ENCODE data around the gene SEC24D. TPM values are rescaled to one million over a fixed set of nuclear protein-coding genes. Genes with fewer than 3 reads are reported as not detected.
A peak's percentile ranks its signal among the peaks of the same experiment; 100 is the strongest.

Gene SEC24D
- total and polyA plus RNA-seq, 2 experiments from 2014 or later, result 37.6 to 94.8 TPM

- Histone ChIP-seq H3F3A (replicated peaks; ENCODE audit: low read depth) (no peaks in the 10 kb centered on the region), H3K27ac (ENCODE audit: low read depth) (no peak overlapping the region), H3K36me3 (ENCODE audit: insufficient read depth) (no peaks in the 10 kb centered on the region), H3K9me2 (ENCODE audit: insufficient read depth) (no peaks in the 10 kb centered on the region), H3K27me3 (ENCODE audit: insufficient read depth) (no peaks in the 10 kb centered on the region), H3K4me3 (no peak overlapping the region), H2AFZ (no peak overlapping the region), H4K20me1 (replicated peaks; ENCODE audit: insufficient read depth) (no peaks in the 10 kb centered on the region), H3K4me2 (no peak overlapping the region), H3K79me2 (replicated peaks; ENCODE audit: insufficient read depth) (no peaks in the 10 kb centered on the region), H3K4me1 (ENCODE audit: insufficient read depth) (peaks cover 38% of the 10 kb centered on the region)
- H3K27me3 Mint-ChIP-seq (ENCODE audit: insufficient read depth, low read depth, poor library complexity), result no peaks in the 10 kb centered on the region
- H3K4me3 Mint-ChIP-seq, result no peak overlapping the region
- peaks cover 14% of the 10 kb centered on the region for H3K4me1 Mint-ChIP-seq
- ATAC-seq (no peak), DNase-seq (ENCODE audit: low spot score) (no peak)
- H3K27ac Mint-ChIP-seq, result no peak overlapping the region
- no peaks in the 10 kb centered on the region for H3K36me3 Mint-ChIP-seq (ENCODE audit: low read depth)
- no peaks in the 10 kb centered on the region for H3K9me3 Mint-ChIP-seq
- TF ChIP-seq EZH2phosphoT487 (IDR thresholded peaks at IDR 0.05; ENCODE audit: unreplicated experiment) (no peak), STAT1 (IDR thresholded peaks at IDR 0.05; ENCODE audit: unreplicated experiment) (no peak), NANOG (IDR thresholded peaks at IDR 0.05; ENCODE audit: borderline replicate concordance) (no peak)
Observed at GRCh38 chr4:118867311-118868067, 31.6 kb upstream of the SEC24D start.

GRCh38 chr4:118866442-118866841 is 30.5 kb upstream of the SEC24D start:
- no peak for TF ChIP-seq JUNB (IDR thresholded peaks at IDR 0.05; ENCODE audit: unreplicated experiment)
- TF ChIP-seq ZNF331 (CRISPR knock-in tag; IDR thresholded peaks at IDR 0.05; ENCODE audit: low read depth), result no peak
- no peak overlapping the region for H3K4me3 Mint-ChIP-seq
- Histone ChIP-seq H4K20me1 (replicated peaks; ENCODE audit: insufficient read depth) (no peaks in the 10 kb centered on the region), H3F3A (replicated peaks; ENCODE audit: low read depth) (no peaks in the 10 kb centered on the region), H3K4me2 (0 out of 2 replicates have a peak overlapping the region, but pooled peaks have one; percentile 8), H3K36me3 (ENCODE audit: insufficient read depth) (no peaks in the 10 kb centered on the region), H3K79me2 (replicated peaks; ENCODE audit: insufficient read depth) (no peaks in the 10 kb centered on the region), H3K4me3 (no peak overlapping the region), H2AFZ (peak overlapping the region; percentile 26; the same call in 1 of the 2 replicates), H3K27me3 (ENCODE audit: insufficient read depth) (no peaks in the 10 kb centered on the region), H3K4me1 (ENCODE audit: insufficient read depth) (peaks cover 38% of the 10 kb centered on the region), H3K9me2 (ENCODE audit: insufficient read depth) (no peaks in the 10 kb centered on the region), H3K27ac (ENCODE audit: low read depth) (no peak overlapping the region)
- no peaks in the 10 kb centered on the region for H3K9me3 Mint-ChIP-seq
- no peaks in the 10 kb centered on the region for H3K27me3 Mint-ChIP-seq (ENCODE audit: insufficient read depth, low read depth, poor library complexity)
- peaks cover 14% of the 10 kb centered on the region for H3K4me1 Mint-ChIP-seq
- H3K36me3 Mint-ChIP-seq (ENCODE audit: low read depth), result no peaks in the 10 kb centered on the region
- 0 out of 2 replicates have a peak overlapping the region, but pooled peaks have one; percentile 20 for H3K27ac Mint-ChIP-seq
- ATAC-seq (no peak), DNase-seq (ENCODE audit: low spot score) (no peak)

GRCh38 chr4:118865091-118865708 is 29.3 kb upstream of the SEC24D start:
- peak overlapping the region; percentile 9; the same call in 1 of the 2 replicates for H3K4me2 ChIP-seq
- Mint-ChIP-seq H3K9me3 (no peaks in the 10 kb centered on the region), H3K36me3 (ENCODE audit: low read depth) (no peaks in the 10 kb centered on the region), H3K27ac (no peak overlapping the region), H3K27me3 (ENCODE audit: insufficient read depth, low read depth, poor library complexity) (no peaks in the 10 kb centered on the region), H3K4me1 (peaks cover 8% of the 10 kb centered on the region), H3K4me3 (no peak overlapping the region)
- H3K4me3 ChIP-seq, result no peak overlapping the region
- DNase-seq (ENCODE audit: low spot score) (peak; percentile 80), ATAC-seq (peak; percentile 99)
- no peaks in the 10 kb centered on the region for H3K79me2 ChIP-seq (replicated peaks; ENCODE audit: insufficient read depth)
- H3F3A ChIP-seq (replicated peaks; ENCODE audit: low read depth), result no peaks in the 10 kb centered on the region
- no peaks in the 10 kb centered on the region for H3K9me2 ChIP-seq (ENCODE audit: insufficient read depth)
- no peaks in the 10 kb centered on the region for H4K20me1 ChIP-seq (replicated peaks; ENCODE audit: insufficient read depth)
- H3K27me3 ChIP-seq (ENCODE audit: insufficient read depth), result no peaks in the 10 kb centered on the region
- 0 out of 2 replicates have a peak overlapping the region, but pooled peaks have one; percentile 1 for H2AFZ ChIP-seq
- H3K36me3 ChIP-seq (ENCODE audit: insufficient read depth), result no peaks in the 10 kb centered on the region
- H3K4me1 ChIP-seq (ENCODE audit: insufficient read depth), result peaks cover 29% of the 10 kb centered on the region
- H3K27ac ChIP-seq (ENCODE audit: low read depth), result no peak overlapping the region
- TF ChIP-seq CTCF (conservative IDR thresholded peaks at IDR 0.05; ENCODE audit: low read depth in 2 of 2) (peak; percentile 78 to 89), ZNF331 (CRISPR knock-in tag; IDR thresholded peaks at IDR 0.05; ENCODE audit: low read depth) (no peak), EZH2 (IDR thresholded peaks at IDR 0.05; ENCODE audit: low read depth, unreplicated experiment) (no peak)
